Stimulated activated naive CD8-positive, alpha-beta T cell treated with anti-CD3 and anti-CD28 coated beads, Interleukin-15, Interleukin-2, amounts not matched to agents 100 ng/mL and 50 ng/mL, for 24 hours (primary cell): ENCODE data around the gene LETM1.

Experiments used
- H3K27ac Mint-ChIP-seq: one replicate; pipeline ENCODE4 v1.8.0; 2021; ENCODE audit warnings: mild to moderate bottlenecking, mixed read lengths
- H3K27me3 Mint-ChIP-seq: one replicate; pipeline ENCODE4 v1.8.0; 2021; ENCODE audit warnings: mixed read lengths
- H3K36me3 Mint-ChIP-seq: one replicate; pipeline ENCODE4 v1.8.0; 2021; ENCODE audit warnings: low read depth, mixed read lengths
- H3K4me1 Mint-ChIP-seq: one replicate; pipeline ENCODE4 v1.8.0; 2021; ENCODE audit warnings: low read depth, mixed read lengths
- H3K4me3 Mint-ChIP-seq: one replicate; pipeline ENCODE4 v1.8.0; 2021; ENCODE audit warnings: mild to moderate bottlenecking, mixed read lengths
- H3K9me3 Mint-ChIP-seq: one replicate; pipeline ENCODE4 v1.8.0; 2021; ENCODE audit warnings: mixed read lengths

The LETM1 gene

DNA sequence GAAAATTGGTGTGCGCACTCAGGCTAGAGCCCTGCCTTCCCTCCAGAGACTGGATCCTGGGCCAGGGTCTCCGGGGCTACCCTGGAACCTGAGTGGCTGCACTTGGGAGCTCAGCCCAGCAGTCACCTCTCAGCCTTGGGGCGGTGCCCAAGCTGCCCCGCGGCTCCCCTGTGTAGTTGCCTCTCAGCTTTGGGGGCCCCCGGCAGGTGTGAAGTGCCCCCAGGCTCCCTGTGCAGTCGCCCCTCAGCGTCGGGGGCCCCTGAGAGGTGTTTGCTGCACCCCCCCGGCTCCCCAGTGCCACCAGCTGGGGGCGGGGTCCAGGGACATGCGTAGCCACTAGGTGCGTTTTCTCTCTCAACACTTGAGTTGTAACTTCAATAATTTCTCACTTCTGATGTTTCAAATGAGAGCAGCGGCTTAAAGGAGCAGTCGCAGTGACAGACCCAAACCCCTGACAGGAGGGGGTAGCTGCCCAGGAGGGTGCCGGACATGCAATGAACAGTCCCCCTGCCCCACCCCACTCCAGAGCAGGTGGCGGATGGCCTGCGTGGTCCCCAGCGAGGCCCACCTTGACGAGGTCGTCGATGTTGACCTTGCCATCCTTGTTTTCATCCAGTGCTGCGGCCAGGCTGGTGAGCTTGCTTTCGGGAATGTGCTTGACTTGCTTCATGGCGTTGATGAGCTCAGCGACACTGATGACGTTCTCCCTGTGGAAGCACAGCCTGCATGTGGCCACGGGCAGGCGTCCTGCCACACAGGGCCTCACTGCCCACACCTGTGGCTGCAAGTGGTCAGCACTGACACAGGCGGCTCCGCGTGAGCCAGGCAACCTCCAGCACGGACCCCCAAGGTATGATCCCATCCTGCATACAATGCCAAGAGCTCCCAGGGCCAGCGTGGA, 40.6 kb downstream of the LETM1 start:
- Mint-ChIP-seq H3K9me3 (no peaks in the 10 kb centered on the region), H3K4me3 (no peak overlapping the region), H3K4me1 (no peaks in the 10 kb centered on the region), H3K36me3 (peaks cover 59% of the 10 kb centered on the region), H3K27ac (no peak overlapping the region), H3K27me3 (no peaks in the 10 kb centered on the region)

DNA sequence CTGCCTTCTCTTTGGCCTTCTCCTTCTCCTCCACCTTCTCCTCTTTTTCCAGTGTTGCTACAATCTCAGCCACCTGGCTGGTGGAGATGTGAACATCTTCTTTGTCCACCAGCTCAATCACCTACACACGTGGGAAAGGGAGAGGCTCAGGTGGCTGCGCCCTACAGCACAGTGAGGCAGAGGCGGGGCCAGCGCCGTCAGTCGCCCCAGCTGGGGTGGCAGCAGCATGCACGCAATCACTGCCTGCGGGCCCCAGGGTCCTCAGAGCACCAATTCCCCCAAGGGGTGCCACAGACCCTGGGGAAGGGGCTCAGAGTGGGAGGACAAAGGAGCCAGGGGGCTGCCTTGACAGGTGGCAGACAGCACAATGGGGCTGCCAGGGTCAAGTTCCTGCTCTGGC, 41.5 kb downstream of the LETM1 start:
- Mint-ChIP-seq H3K27ac (no peak overlapping the region), H3K4me1 (no peaks in the 10 kb centered on the region), H3K4me3 (no peak overlapping the region), H3K36me3 (peaks cover 51% of the 10 kb centered on the region), H3K27me3 (no peaks in the 10 kb centered on the region), H3K9me3 (no peaks in the 10 kb centered on the region)

DNA sequence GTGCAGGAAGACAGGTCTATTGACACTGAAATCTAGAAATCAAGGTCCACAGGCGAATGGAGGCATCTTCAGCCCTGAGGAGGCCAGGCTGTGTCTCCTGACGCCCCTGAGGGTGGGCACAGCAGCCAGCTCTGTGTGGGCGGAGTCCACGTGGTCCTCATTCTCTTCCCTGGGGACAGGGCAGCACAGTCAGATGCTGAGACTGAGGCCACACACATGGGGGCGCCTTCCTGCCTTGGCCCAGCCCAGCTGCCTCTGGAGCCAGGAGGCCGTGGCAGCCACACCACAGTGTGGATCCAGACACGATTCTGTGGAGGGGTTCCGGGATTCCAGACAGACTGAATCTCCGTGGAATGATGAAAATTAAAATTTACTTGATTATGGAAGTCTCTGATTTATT, 42.0 kb downstream of the LETM1 start:
- no peaks in the 10 kb centered on the region for H3K4me1 Mint-ChIP-seq
- H3K27ac Mint-ChIP-seq: no peak overlapping the region
- H3K4me3 Mint-ChIP-seq: no peak overlapping the region

DNA sequence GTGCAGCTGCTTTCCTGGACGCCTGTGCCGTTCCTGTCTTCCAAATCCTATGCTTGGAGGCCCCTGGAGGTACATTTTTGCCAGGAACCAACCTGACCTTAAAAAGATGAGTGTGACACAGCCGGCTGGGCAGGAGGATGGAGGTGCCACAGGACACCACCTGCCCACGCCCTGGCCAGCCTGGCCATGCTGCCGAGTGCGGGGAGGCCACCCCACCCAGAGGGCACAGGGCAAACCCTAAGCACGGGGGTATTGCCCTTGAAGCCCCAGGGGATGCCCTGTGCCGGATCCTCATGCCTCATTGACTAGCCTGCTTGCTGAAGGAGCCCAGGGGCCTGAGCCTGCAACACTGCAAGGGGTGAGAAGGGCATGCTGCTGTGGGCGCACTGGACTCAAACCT, 42.7 kb downstream of the LETM1 start:
- peaks cover 42% of the 10 kb centered on the region for H3K36me3 Mint-ChIP-seq
- no peaks in the 10 kb centered on the region for H3K27me3 Mint-ChIP-seq
- no peak overlapping the region for H3K27ac Mint-ChIP-seq

More for the DNA sequence above, 42.0 kb downstream of the LETM1 start:
- no peaks in the 10 kb centered on the region for H3K9me3 Mint-ChIP-seq
- peaks cover 45% of the 10 kb centered on the region for H3K36me3 Mint-ChIP-seq
- H3K27me3 Mint-ChIP-seq: no peaks in the 10 kb centered on the region

GRCh38 chr4:1812720-1813119, 43.2 kb downstream of the LETM1 start:
- peaks cover 37% of the 10 kb centered on the region for H3K36me3 Mint-ChIP-seq
- H3K27me3 Mint-ChIP-seq: no peaks in the 10 kb centered on the region
- no peaks in the 10 kb centered on the region for H3K9me3 Mint-ChIP-seq
- no peaks in the 10 kb centered on the region for H3K4me1 Mint-ChIP-seq
- H3K27ac Mint-ChIP-seq: no peak overlapping the region
- H3K4me3 Mint-ChIP-seq: no peak overlapping the region

More for the DNA sequence above, 42.7 kb downstream of the LETM1 start:
- H3K4me1 Mint-ChIP-seq: no peaks in the 10 kb centered on the region
- H3K4me3 Mint-ChIP-seq: no peak overlapping the region
- H3K9me3 Mint-ChIP-seq: no peaks in the 10 kb centered on the region

DNA sequence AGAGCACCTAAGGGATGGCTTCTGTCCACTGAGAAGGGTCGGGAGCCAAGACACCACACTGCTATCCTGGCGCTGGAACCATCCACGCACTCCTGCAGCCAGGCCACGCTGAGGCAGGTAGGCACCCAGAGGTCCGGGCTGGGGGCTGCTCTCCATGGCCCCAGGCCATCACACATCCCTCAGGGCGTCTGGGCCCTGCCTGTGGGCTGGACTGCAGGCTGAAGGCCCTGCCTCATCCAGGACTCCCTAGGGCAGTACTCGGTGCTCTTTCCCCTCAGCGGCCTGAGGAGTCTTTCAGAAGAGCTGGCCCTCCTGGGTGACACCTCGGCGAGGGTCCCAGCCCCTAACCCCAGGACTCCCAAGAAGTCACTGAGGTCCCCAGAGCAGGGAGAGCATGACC, 45.2 kb downstream of the LETM1 start:
- Mint-ChIP-seq H3K4me3 (no peak overlapping the region), H3K4me1 (no peaks in the 10 kb centered on the region), H3K27me3 (no peaks in the 10 kb centered on the region), H3K27ac (no peak overlapping the region), H3K9me3 (no peaks in the 10 kb centered on the region), H3K36me3 (peaks cover 19% of the 10 kb centered on the region)

- Mint-ChIP-seq H3K9me3 (no peaks in the 10 kb centered on the region), H3K27me3 (no peaks in the 10 kb centered on the region)
Measured at GRCh38 chr4:1809754-1810502, 46.0 kb downstream of the LETM1 start.

DNA sequence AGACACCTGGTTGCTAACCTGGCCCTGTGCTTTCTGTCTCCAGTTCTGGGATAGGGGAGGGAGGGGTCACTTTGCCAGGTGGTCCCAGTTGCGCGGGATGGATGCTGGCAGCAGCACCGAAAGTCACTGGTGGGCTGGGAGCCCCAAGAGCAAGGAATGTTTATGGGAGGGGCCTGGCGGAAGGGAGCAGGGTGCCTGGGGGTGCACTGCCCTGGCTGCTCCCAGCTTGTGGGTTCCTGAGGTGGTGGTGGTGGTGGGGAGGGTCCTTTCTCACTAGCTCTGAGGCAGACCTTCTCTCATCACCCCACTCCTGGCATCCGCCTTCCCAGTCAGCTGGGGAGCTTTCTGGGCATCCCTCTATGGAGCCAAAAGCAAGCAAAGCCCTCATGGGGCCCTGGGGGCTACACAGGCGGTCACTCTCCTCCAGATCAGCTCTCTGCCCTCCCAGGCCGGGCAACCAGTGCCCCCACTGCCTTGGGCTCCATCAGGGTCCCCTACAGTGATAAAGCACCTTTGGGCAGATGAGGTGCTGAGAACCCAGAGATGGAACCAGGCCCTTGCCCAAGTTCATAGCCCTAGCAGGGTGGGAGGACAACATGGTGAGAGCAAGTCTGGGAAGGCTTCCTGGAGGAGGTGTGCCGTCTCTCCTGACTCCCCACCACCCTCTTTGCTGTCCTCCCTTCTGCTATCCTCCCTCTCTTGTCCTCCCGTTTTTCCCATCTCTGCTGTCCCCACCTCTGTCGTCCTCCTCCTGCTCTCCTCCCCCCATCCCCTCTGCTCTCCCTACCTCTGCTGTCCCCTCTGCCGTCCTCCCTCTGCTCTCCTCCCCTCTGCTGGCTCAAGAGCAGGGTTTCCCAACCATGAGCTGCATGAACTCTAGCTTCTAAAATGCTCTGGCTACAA, 46.9 kb downstream of the LETM1 start:
- Mint-ChIP-seq H3K27ac (no peak overlapping the region), H3K4me1 (no peaks in the 10 kb centered on the region), H3K4me3 (no peak overlapping the region), H3K27me3 (no peaks in the 10 kb centered on the region), H3K9me3 (no peaks in the 10 kb centered on the region), H3K36me3 (peaks cover 5% of the 10 kb centered on the region)

More at GRCh38 chr4:1809754-1810502, 46.0 kb downstream of the LETM1 start:
- H3K27ac Mint-ChIP-seq: no peak overlapping the region
- no peak overlapping the region for H3K4me3 Mint-ChIP-seq
- no peaks in the 10 kb centered on the region for H3K4me1 Mint-ChIP-seq
- peaks cover 13% of the 10 kb centered on the region for H3K36me3 Mint-ChIP-seq

DNA sequence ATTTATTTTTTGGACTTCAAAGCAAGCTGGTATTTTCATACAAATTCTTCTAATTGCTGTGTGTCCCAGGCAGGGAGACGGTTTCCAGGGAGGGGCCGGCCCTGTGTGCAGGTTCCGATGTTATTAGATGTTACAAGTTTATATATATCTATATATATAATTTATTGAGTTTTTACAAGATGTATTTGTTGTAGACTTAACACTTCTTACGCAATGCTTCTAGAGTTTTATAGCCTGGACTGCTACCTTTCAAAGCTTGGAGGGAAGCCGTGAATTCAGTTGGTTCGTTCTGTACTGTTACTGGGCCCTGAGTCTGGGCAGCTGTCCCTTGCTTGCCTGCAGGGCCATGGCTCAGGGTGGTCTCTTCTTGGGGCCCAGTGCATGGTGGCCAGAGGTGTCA, 47.6 kb downstream of the LETM1 start:
- Mint-ChIP-seq H3K27ac (no peak overlapping the region), H3K4me1 (no peaks in the 10 kb centered on the region), H3K36me3 (peaks cover 4% of the 10 kb centered on the region), H3K4me3 (no peak overlapping the region), H3K9me3 (no peaks in the 10 kb centered on the region), H3K27me3 (no peaks in the 10 kb centered on the region)

DNA sequence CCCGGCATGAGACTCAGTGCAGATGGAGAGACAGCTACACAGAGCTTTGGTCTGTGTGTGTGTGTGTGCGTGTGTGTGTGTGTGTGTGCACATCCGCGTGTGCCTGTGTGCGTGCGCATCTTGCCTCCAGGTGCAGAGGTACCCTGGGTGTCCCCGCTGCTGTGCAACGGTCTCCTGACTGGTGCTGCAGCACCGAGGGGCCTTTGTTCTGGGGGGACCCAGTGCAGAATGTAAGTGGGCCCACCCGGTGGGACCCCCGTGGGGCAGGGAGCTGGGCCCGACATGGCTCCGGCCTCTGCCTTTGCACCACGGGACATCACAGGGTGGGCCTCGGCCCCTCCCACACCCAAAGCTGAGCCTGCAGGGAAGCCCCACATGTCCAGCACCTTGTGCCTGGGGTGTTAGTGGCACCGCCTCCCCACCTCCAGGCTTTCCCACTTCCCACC, 48.6 kb downstream of the LETM1 start:
- peaks cover 1% of the 10 kb centered on the region for H3K36me3 Mint-ChIP-seq
- no peak overlapping the region for H3K4me3 Mint-ChIP-seq
- H3K27ac Mint-ChIP-seq: no peak overlapping the region
- H3K27me3 Mint-ChIP-seq: no peaks in the 10 kb centered on the region
- H3K9me3 Mint-ChIP-seq: no peaks in the 10 kb centered on the region
- no peaks in the 10 kb centered on the region for H3K4me1 Mint-ChIP-seq

- no peaks in the 10 kb centered on the region for H3K36me3 Mint-ChIP-seq
- H3K27ac Mint-ChIP-seq: no peak overlapping the region
- H3K4me1 Mint-ChIP-seq: no peaks in the 10 kb centered on the region
- H3K9me3 Mint-ChIP-seq: no peaks in the 10 kb centered on the region
- no peak overlapping the region for H3K4me3 Mint-ChIP-seq
- H3K27me3 Mint-ChIP-seq: no peaks in the 10 kb centered on the region
Measured at GRCh38 chr4:1806596-1807331, 49.2 kb downstream of the LETM1 start.

- Mint-ChIP-seq H3K27ac (no peak overlapping the region), H3K9me3 (no peaks in the 10 kb centered on the region)
Measured at GRCh38 chr4:1806223-1806564, 49.8 kb downstream of the LETM1 start.

DNA sequence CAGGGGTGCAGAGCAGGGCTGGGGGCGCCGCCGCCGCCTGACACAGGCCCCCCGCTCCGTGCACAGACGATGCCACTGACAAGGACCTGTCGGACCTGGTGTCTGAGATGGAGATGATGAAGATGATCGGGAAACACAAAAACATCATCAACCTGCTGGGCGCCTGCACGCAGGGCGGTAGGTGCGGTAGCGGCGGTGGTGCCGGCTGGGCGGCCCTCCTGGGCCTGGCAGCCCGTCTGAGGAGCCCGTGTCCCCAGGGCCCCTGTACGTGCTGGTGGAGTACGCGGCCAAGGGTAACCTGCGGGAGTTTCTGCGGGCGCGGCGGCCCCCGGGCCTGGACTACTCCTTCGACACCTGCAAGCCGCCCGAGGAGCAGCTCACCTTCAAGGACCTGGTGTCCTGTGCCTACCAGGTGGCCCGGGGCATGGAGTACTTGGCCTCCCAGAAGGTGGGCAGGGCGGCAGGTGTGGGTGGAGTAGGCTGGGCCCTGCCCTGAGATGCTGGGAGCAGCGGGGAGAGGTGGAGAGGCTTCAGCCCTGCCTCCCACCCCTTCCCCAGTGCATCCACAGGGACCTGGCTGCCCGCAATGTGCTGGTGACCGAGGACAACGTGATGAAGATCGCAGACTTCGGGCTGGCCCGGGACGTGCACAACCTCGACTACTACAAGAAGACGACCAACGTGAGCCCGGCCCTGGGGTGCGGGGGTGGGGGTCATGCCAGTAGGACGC, 50.3 kb downstream of the LETM1 start:
- no peaks in the 10 kb centered on the region for H3K27me3 Mint-ChIP-seq
- H3K4me1 Mint-ChIP-seq: no peaks in the 10 kb centered on the region
- no peaks in the 10 kb centered on the region for H3K9me3 Mint-ChIP-seq
- no peaks in the 10 kb centered on the region for H3K36me3 Mint-ChIP-seq
- H3K4me3 Mint-ChIP-seq: no peak overlapping the region
- no peak overlapping the region for H3K27ac Mint-ChIP-seq

More at GRCh38 chr4:1806223-1806564, 49.8 kb downstream of the LETM1 start:
- Mint-ChIP-seq H3K4me1 (no peaks in the 10 kb centered on the region), H3K4me3 (no peak overlapping the region), H3K27me3 (no peaks in the 10 kb centered on the region), H3K36me3 (no peaks in the 10 kb centered on the region)
